Colonic mucosa (tissue), 4 donors: ENCODE measurements around the gene PTGER4. TPM values are rescaled to one million over a fixed set of nuclear protein-coding genes. Genes with fewer than 3 reads are reported as not detected.

Experiments
- DNase-seq: peaks from one replicate; pipeline ENCODE4 v3.0.0-alpha.2; 2020
- H3K27ac ChIP-seq: fragments of 200-600 bp; one replicate; pipeline ENCODE4 v1.8.0; 2021
- H3K27me3 ChIP-seq: fragments of 200-600 bp; one replicate; pipeline ENCODE4 v1.8.0; 2021
- H3K36me3 ChIP-seq: fragments of 200-600 bp; one replicate; pipeline ENCODE4 v1.8.0; 2021
- H3K4me1 ChIP-seq: fragments of 200-600 bp; one replicate; pipeline ENCODE4 v1.8.0; 2021; ENCODE audit warnings: mild to moderate bottlenecking
- H3K4me3 ChIP-seq: fragments of 200-600 bp; one replicate; pipeline ENCODE4 v1.8.0; 2021
- H3K9ac ChIP-seq, 2 donors: one replicate each; pipeline ENCODE4 v1.7.0; 2013; ENCODE audit warnings: control low read depth in 2 of 2, low read depth in 2 of 2, low read length in 2 of 2
- H3K9me3 ChIP-seq: fragments of 200-600 bp; one replicate; pipeline ENCODE4 v1.8.0; 2021
- CTCF ChIP-seq: fragments of 200-600 bp; IDR thresholded peaks from one replicate; pipeline ENCODE4 v1.8.0; 2022; ENCODE audit warnings: antibody characterized with exemption, mild to moderate bottlenecking
- intact Hi-C: fragments of 100-400 bp; cut with DNase I; formaldehyde crosslinking; loops from one replicate; pipeline ENCODE4 v1.14.1; 2022
- total RNA-seq, 2 donors: library from RNA; stranded (reverse); fragmentation: NEBNext Ultra II Directional in 1 of 2; extraction: Animal tissue kit (Norgen Biotek cat#: 25700) in 1 of 2; gene quantifications; one replicate each; pipeline ENCODE4 v1.2.1, GENCODE V29; 2021
- donor health status: healthy.
- donor health status: DM: no; HTN: no; CAD: no.
- donor health status: DM: no; HTN: no; CAD: no.

The PTGER4 gene
- total RNA-seq, 2 donors from 2014 or later: 28.1 to 53.4 TPM

- peak; percentile 36 for DNase-seq
- H3K27me3 ChIP-seq: no peaks in the 10 kb centered on the region
- H3K4me3 ChIP-seq: peak overlapping the region; percentile 63
- H3K4me1 ChIP-seq: peaks cover 6% of the 10 kb centered on the region
- intact Hi-C loops: loop anchor here (5.0 to 10.0 kb wide), 2 partner anchors 658 to 970 kb away; no protein-coding TSS in a partner anchor
- H3K9ac ChIP-seq: peak overlapping the region; percentile 92 to 98
- TF ChIP-seq CTCF: no peak
- no peaks in the 10 kb centered on the region for H3K9me3 ChIP-seq
- no peaks in the 10 kb centered on the region for H3K36me3 ChIP-seq
- peak overlapping the region; percentile 95 for H3K27ac ChIP-seq
Observed at GRCh38 chr5:40682154-40683017, 2.7 kb downstream of the PTGER4 start.

DNA sequence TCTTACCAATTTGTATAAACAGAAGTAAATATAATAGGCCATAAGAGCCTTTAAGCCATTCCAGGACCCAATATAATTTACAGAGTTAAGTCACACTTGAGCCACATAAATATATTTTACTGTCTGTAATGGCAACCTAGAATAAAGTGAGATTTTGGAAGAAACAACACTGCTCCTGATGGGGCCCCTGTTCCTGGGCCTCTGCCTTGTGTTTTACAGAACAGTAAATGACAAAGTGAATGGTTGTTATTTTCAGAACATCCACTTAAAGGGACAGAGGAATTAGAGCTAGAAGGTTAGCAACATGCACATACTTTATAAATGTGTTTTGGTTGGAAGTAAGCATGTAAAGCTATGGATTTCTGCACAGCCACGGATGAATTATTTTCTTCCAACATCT is 3.6 kb downstream of the PTGER4 start:
- H3K4me3 ChIP-seq: peak overlapping the region; percentile 63
- intact Hi-C loops: loop anchor here (5.0 to 10.0 kb wide), 2 partner anchors 659 to 971 kb away; no protein-coding TSS in a partner anchor
- peak overlapping the region; percentile 95 for H3K27ac ChIP-seq
- H3K27me3 ChIP-seq: no peaks in the 10 kb centered on the region
- H3K4me1 ChIP-seq: peaks cover 6% of the 10 kb centered on the region
- H3K36me3 ChIP-seq: no peaks in the 10 kb centered on the region
- no peak for TF ChIP-seq CTCF
- H3K9ac ChIP-seq: peak overlapping the region; percentile 52 to 98
- no peak for DNase-seq
- H3K9me3 ChIP-seq: no peaks in the 10 kb centered on the region

GRCh38 chr5:40685193-40685592 is 5.5 kb downstream of the PTGER4 start:
- peaks cover 6% of the 10 kb centered on the region for H3K4me1 ChIP-seq
- intact Hi-C loops: loop anchor here (5.0 to 10.0 kb wide), 3 partner anchors 660 to 1103 kb away; no protein-coding TSS in a partner anchor

GRCh38 chr5:40685976-40686486 is 6.3 kb downstream of the PTGER4 start:
- intact Hi-C loops: loop anchor here (5.0 to 10.0 kb wide), 3 partner anchors 661 to 1104 kb away; no protein-coding TSS in a partner anchor
- H3K9ac ChIP-seq: peak overlapping the region in 1 of 2 donors; percentile 1
- H3K27ac ChIP-seq: peak overlapping the region; percentile 18
- DNase-seq: no peak
- H3K27me3 ChIP-seq: no peaks in the 10 kb centered on the region
- no peak for TF ChIP-seq CTCF
- H3K4me1 ChIP-seq: peaks cover 6% of the 10 kb centered on the region
- H3K9me3 ChIP-seq: no peaks in the 10 kb centered on the region
- H3K4me3 ChIP-seq: no peak overlapping the region
- no peaks in the 10 kb centered on the region for H3K36me3 ChIP-seq

More at GRCh38 chr5:40685193-40685592, 5.5 kb downstream of the PTGER4 start:
- peak overlapping the region; percentile 41 for H3K27ac ChIP-seq
- no peak for DNase-seq
- H3K4me3 ChIP-seq: peak overlapping the region; percentile 63
- H3K9ac ChIP-seq: peak overlapping the region in 1 of 2 donors; percentile 49
- no peak for TF ChIP-seq CTCF
- no peaks in the 10 kb centered on the region for H3K36me3 ChIP-seq
- H3K27me3 ChIP-seq: no peaks in the 10 kb centered on the region
- no peaks in the 10 kb centered on the region for H3K9me3 ChIP-seq

DNA sequence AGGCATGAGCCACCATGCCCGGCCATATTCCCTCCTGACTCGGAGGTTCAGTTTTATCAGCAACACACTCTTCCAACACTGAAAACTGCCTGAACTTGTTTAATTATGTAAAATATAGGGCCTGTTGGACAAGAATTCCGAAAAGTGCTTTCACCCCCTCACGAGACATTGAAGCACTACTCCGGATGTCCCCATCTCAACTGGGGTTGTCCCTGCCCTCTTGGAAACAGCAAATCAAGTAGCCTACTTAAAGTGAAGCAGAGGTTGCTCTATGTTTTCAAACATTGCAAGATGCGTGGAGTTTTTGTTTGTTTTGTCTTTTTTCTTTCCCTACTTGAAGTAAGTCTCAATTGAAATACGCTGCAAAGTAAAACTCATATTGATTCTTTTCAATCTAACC is 7.6 kb downstream of the PTGER4 start:
- H3K27ac ChIP-seq: peak overlapping the region; percentile 18
- DNase-seq: no peak
- H3K9ac ChIP-seq: peak overlapping the region in 1 of 2 donors; percentile 36
- no peaks in the 10 kb centered on the region for H3K27me3 ChIP-seq
- intact Hi-C loops: loop anchor here (5.0 to 10.0 kb wide), 3 partner anchors 663 to 1105 kb away; no protein-coding TSS in a partner anchor
- peaks cover 6% of the 10 kb centered on the region for H3K36me3 ChIP-seq
- peaks cover 6% of the 10 kb centered on the region for H3K4me1 ChIP-seq
- no peak overlapping the region for H3K4me3 ChIP-seq
- no peak for TF ChIP-seq CTCF
- H3K9me3 ChIP-seq: no peaks in the 10 kb centered on the region
